Thymus (tissue), 11 donors: Measurements from ENCODE around the gene GRB7. TPM values are rescaled to one million over a fixed set of nuclear protein-coding genes. Genes with fewer than 3 reads are reported as not detected.
"Not testable (repeated sequence)": the region's sequence is repeated elsewhere in the genome, so short reads cannot be mapped to it uniquely, and the experiment has no call there.

ENCODE experiments used
- DNase-seq, 9 donors: peaks; one replicate each; pipeline ENCODE4 v3.0.0-alpha.2; 2013; ENCODE audit warnings: low spot score in 9 of 9, low read depth in 6 of 9, missing footprints in 1 of 9
- H3K27ac ChIP-seq, 2 donors: one replicate each; pipeline ENCODE4 v1.5.1; 2013; ENCODE audit warnings: control low read depth in 1 of 2, low read depth in 1 of 2, low read length in 1 of 2, mild to moderate bottlenecking in 1 of 2, moderate library complexity in 1 of 2
- H3K27me3 ChIP-seq, 2 donors: one replicate each; pipeline ENCODE4 v1.5.1; 2013; ENCODE audit warnings: low read length in 1 of 2; ENCODE audit not compliant: control insufficient read depth in 2 of 2, insufficient read depth in 1 of 2
- H3K36me3 ChIP-seq, 2 donors: one replicate each; pipeline ENCODE4 v1.5.1; 2013; ENCODE audit warnings: low read length in 1 of 2, mild to moderate bottlenecking in 1 of 2, moderate library complexity in 1 of 2; ENCODE audit not compliant: control insufficient read depth in 2 of 2, insufficient read depth in 2 of 2
- H3K4me1 ChIP-seq, 2 donors: one replicate each; pipeline ENCODE4 v1.5.1; 2013; ENCODE audit warnings: low read length in 2 of 2; ENCODE audit not compliant: control insufficient read depth in 2 of 2, insufficient read depth in 2 of 2
- H3K4me3 ChIP-seq, 2 donors: one replicate each; pipeline ENCODE4 v1.5.1; 2013; ENCODE audit warnings: low read length in 2 of 2, control low read depth in 1 of 2, mild to moderate bottlenecking in 1 of 2
- H3K9me3 ChIP-seq, 2 donors: one replicate each; pipeline ENCODE4 v1.5.1; 2013; ENCODE audit warnings: low read length in 1 of 2, mild to moderate bottlenecking in 1 of 2; ENCODE audit not compliant: control insufficient read depth in 2 of 2, insufficient read depth in 1 of 2
- WGBS: extraction: QIAGEN DNeasy Blood & Tissue Kit; methylation state at CpG from one replicate; pipeline ENCODE4 v1.1.7; 2013; 5-methylcytosine and 5-hydroxymethylcytosine counted together
- polyA plus RNA-seq: library from polyadenylated mRNA; stranded (reverse); fragments of 200-250 nt; gene quantifications from one replicate; pipeline ENCODE4 v1.2.3, GENCODE V29; 2013
- total RNA-seq: library from RNA; stranded (reverse); fragments of 120-200 nt; gene quantifications from one replicate; pipeline ENCODE4 v1.2.4, GENCODE V29; 2013
- donor health status: healthy.

Gene GRB7
- total and polyA plus RNA-seq, 2 donors: 1.3 to 4.1 TPM

GRCh38 chr17:39759204-39759603 is 21.5 kb downstream of the GRB7 start:
- Histone ChIP-seq H3K4me1 (peaks cover 58 to 92% of the 10 kb centered on the region in 2 donors), H3K27me3 (no peaks in the 10 kb centered on the region), H3K27ac (peak overlapping the region; percentile 36 to 38), H3K4me3 (no peak overlapping the region), H3K9me3 (peaks cover 0 to 3% of the 10 kb centered on the region in 2 donors), H3K36me3 (peaks cover 14 to 29% of the 10 kb centered on the region in 2 donors)
- 94% methylated on average over 5 of the region's 5 CpGs for WGBS
- DNase-seq: no peak

- H3K4me3 ChIP-seq: no peak overlapping the region
- H3K36me3 ChIP-seq: peaks cover 35 to 57% of the 10 kb centered on the region in 2 donors
- no peak for DNase-seq
- H3K27me3 ChIP-seq: no peaks in the 10 kb centered on the region
- 98% methylated on average over 10 of the region's 10 CpGs for WGBS
- H3K9me3 ChIP-seq: peaks cover 0 to 4% of the 10 kb centered on the region in 2 donors
- peaks cover 59 to 87% of the 10 kb centered on the region in 2 donors for H3K4me1 ChIP-seq
- peak overlapping the region in 1 of 2 donors; percentile 39 for H3K27ac ChIP-seq
Measured at GRCh38 chr17:39761861-39762496, 24.2 kb downstream of the GRB7 start.

GRCh38 chr17:39763051-39763820 is 25.5 kb downstream of the GRB7 start:
- DNase-seq: peak in 1 of 9 donors; percentile 52
- H3K9me3 ChIP-seq: peaks cover 0 to 4% of the 10 kb centered on the region in 2 donors
- H3K27ac ChIP-seq: peak overlapping the region; percentile 22 to 43
- 90% methylated on average over 5 of the region's 5 CpGs for WGBS
- H3K4me1 ChIP-seq: peaks cover 59 to 87% of the 10 kb centered on the region in 2 donors
- H3K4me3 ChIP-seq: no peak overlapping the region
- H3K27me3 ChIP-seq: no peaks in the 10 kb centered on the region
- peaks cover 39 to 65% of the 10 kb centered on the region in 2 donors for H3K36me3 ChIP-seq

- not testable (repeated sequence) for DNase-seq, H3K27me3 ChIP-seq, H3K4me3 ChIP-seq, H3K9me3 ChIP-seq
- Histone ChIP-seq H3K36me3 (peaks cover 39 to 74% of the 10 kb centered on the region in 2 donors), H3K4me1 (peaks cover 60 to 86% of the 10 kb centered on the region in 2 donors), H3K27ac (peak overlapping the region; percentile 22 to 52)
- WGBS: 96% methylated on average over 3 of the region's 3 CpGs
Measured at GRCh38 chr17:39764171-39764570, 26.4 kb downstream of the GRB7 start.

GRCh38 chr17:39765175-39765574 is 27.4 kb downstream of the GRB7 start:
- WGBS: 80% methylated on average over 3 of the region's 3 CpGs
- H3K27me3 ChIP-seq: no peaks in the 10 kb centered on the region
- H3K27ac ChIP-seq: no peak overlapping the region
- DNase-seq: no peak
- H3K4me1 ChIP-seq: peaks cover 62 to 88% of the 10 kb centered on the region in 2 donors
- peaks cover 39 to 76% of the 10 kb centered on the region in 2 donors for H3K36me3 ChIP-seq
- no peak overlapping the region for H3K4me3 ChIP-seq
- peaks cover 0 to 4% of the 10 kb centered on the region in 2 donors for H3K9me3 ChIP-seq

GRCh38 chr17:39765766-39766165 is 28.0 kb downstream of the GRB7 start:
- H3K4me3 ChIP-seq: no peak overlapping the region
- H3K36me3 ChIP-seq: peaks cover 39 to 72% of the 10 kb centered on the region in 2 donors
- no peak overlapping the region for H3K27ac ChIP-seq
- DNase-seq: no peak
- no peaks in the 10 kb centered on the region for H3K27me3 ChIP-seq
- H3K9me3 ChIP-seq: peaks cover 0 to 4% of the 10 kb centered on the region in 2 donors
- peaks cover 66 to 90% of the 10 kb centered on the region in 2 donors for H3K4me1 ChIP-seq
- WGBS: 96% methylated on average over 18 of the region's 18 CpGs

GRCh38 chr17:39767147-39767546 is 29.4 kb downstream of the GRB7 start:
- no peaks in the 10 kb centered on the region for H3K27me3 ChIP-seq
- WGBS: 72% methylated on average over 3 of the region's 3 CpGs
- no peak overlapping the region for H3K4me3 ChIP-seq
- no peak for DNase-seq
- peak overlapping the region; percentile 44 to 68 for H3K27ac ChIP-seq
- peaks cover 0 to 4% of the 10 kb centered on the region in 2 donors for H3K9me3 ChIP-seq
- H3K4me1 ChIP-seq: peaks cover 75 to 89% of the 10 kb centered on the region in 2 donors
- peaks cover 34 to 67% of the 10 kb centered on the region in 2 donors for H3K36me3 ChIP-seq

GRCh38 chr17:39769974-39770587 is 32.3 kb downstream of the GRB7 start:
- 2% methylated on average over 8 of the region's 8 CpGs for WGBS

More at GRCh38 chr17:39769974-39770587, 32.3 kb downstream of the GRB7 start:
- peak in 8 of 9 donors; percentile 55 to 90 (median 76) for DNase-seq
- Histone ChIP-seq H3K36me3 (peaks cover 16 to 54% of the 10 kb centered on the region in 2 donors), H3K27me3 (no peaks in the 10 kb centered on the region), H3K27ac (peak overlapping the region; percentile 85 to 97), H3K4me3 (peak overlapping the region; percentile 8 to 12), H3K9me3 (peaks cover 0 to 4% of the 10 kb centered on the region in 2 donors), H3K4me1 (peaks cover 76 to 84% of the 10 kb centered on the region in 2 donors)
